Transverse colon (tissue), 4 donors: ENCODE data around the gene HNRNPUL2.
A peak's percentile ranks its signal among the peaks of the same experiment; 100 is the strongest.

Experiments used
- CTCF ChIP-seq, 5 experiments: fragments of 200-600 bp in 3 of 5; fragments of 450-650 bp in 2 of 5; sonication (generic) in 3 of 5; IDR thresholded peaks; 1 replicate in 2 of 5; 2 replicates in 3 of 5; pipeline ENCODE4 v1.5.1; 2016 to 2017; ENCODE audit warnings: antibody characterized with exemption in 5 of 5, inconsistent platforms in 3 of 5, mild to moderate bottlenecking in 2 of 5, moderate library complexity in 1 of 5
- POLR2A ChIP-seq: fragments of 450-650 bp; IDR thresholded peaks from one replicate; pipeline ENCODE4 v1.6.1; 2016; ENCODE audit warnings: antibody characterized with exemption, mild to moderate bottlenecking, moderate library complexity
- POLR2AphosphoS5 ChIP-seq, 3 donors: sonication (generic); formaldehyde crosslinking; IDR thresholded peaks; one replicate each; pipeline ENCODE4 v1.6.1; 2016; ENCODE audit warnings: antibody characterized with exemption in 3 of 3

- TF ChIP-seq CTCF (IDR thresholded peaks at IDR 0.05) (peak in 2 of 5 experiments; percentile 49 to 67), POLR2AphosphoS5 (IDR thresholded peaks at IDR 0.05) (peak; percentile 74 to 90 (median 90)), POLR2A (peak; percentile 94)
Measured at GRCh38 chr11:62753736-62754603, 26.7 kb upstream of the HNRNPUL2 start, which contains the start of gene ZBTB3.
